ENCODE measurements around the gene WDR59. TPM values are rescaled to one million over a fixed set of nuclear protein-coding genes. Genes with fewer than 3 reads are reported as not detected.

The WDR59 gene
- total RNA-seq, 4 donors from 2014 or later, result 26.2 to 153 (median 59.1) TPM

DNA sequence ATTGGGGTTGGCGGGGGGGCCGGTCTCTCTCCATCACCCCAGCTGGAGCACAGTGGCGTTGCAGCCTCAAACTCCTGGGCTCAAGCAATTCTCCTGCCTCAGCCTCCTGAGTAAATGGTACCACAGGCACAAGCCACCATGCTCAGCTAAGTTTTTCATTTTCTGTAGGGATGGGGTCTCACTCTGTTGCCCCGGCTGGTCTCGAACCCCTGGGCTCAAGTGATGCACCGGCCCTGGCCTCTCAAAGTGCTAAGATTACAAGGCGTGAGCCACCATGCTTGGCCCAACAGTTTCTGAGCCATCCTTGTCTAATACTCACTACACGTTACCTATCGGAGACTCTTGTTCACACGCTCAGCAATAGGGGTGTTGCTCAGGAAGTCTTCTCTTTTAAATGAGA is 11.6 kb downstream of the WDR59 start:
- no peak for DNase-seq (ENCODE audit: low spot score in 2 of 2)
- H3K4me3 ChIP-seq, result no peak overlapping the region
- no peaks in the 10 kb centered on the region for H3K9me3 ChIP-seq
- no peaks in the 10 kb centered on the region for H3K4me1 ChIP-seq
- TF ChIP-seq EP300 (IDR thresholded peaks at IDR 0.05), result no peak
- no peak for TF ChIP-seq POLR2A (IDR thresholded peaks at IDR 0.05)
- TF ChIP-seq POLR2AphosphoS5 (IDR thresholded peaks at IDR 0.05), result no peak
- TF ChIP-seq, protein P1, sequence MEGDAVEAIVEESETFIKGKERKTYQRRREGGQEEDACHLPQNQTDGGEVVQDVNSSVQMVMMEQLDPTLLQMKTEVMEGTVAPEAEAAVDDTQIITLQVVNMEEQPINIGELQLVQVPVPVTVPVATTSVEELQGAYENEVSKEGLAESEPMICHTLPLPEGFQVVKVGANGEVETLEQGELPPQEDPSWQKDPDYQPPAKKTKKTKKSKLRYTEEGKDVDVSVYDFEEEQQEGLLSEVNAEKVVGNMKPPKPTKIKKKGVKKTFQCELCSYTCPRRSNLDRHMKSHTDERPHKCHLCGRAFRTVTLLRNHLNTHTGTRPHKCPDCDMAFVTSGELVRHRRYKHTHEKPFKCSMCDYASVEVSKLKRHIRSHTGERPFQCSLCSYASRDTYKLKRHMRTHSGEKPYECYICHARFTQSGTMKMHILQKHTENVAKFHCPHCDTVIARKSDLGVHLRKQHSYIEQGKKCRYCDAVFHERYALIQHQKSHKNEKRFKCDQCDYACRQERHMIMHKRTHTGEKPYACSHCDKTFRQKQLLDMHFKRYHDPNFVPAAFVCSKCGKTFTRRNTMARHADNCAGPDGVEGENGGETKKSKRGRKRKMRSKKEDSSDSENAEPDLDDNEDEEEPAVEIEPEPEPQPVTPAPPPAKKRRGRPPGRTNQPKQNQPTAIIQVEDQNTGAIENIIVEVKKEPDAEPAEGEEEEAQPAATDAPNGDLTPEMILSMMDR (IDR thresholded peaks at IDR 0.05), result no peak
- H3K36me3 ChIP-seq, result peaks cover 11% of the 10 kb centered on the region
- 96% methylated on average over 10 of the region's 10 CpGs for WGBS
- H3K27me3 ChIP-seq, result no peaks in the 10 kb centered on the region
- H3K27ac ChIP-seq, result no peak overlapping the region

DNA sequence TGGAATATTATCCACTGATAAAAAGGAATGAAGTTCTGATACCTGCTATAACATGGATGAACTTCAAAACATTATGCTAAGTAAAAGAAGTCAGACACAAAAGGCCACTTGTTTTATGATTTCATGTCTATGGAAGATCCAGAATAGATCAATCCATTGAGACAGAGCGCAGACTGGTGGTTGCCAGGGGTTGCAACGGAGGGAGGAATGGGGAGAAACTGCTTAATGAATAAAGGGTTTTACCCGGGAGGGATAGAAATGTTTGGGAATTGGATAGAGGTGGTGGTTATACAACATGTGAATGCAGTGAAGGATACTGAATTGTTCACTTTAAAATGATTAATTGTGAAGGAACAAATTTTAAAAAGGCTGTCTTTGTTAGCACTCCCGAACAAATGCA is 30.2 kb downstream of the WDR59 start:
- no peak for DNase-seq (ENCODE audit: low spot score in 2 of 2)
- Histone ChIP-seq H3K4me1 (no peaks in the 10 kb centered on the region), H3K4me3 (no peak overlapping the region), H3K27me3 (no peaks in the 10 kb centered on the region), H3K9me3 (no peaks in the 10 kb centered on the region), H3K27ac (no peak overlapping the region), H3K36me3 (peaks cover 64% of the 10 kb centered on the region)
- TF ChIP-seq POLR2A (IDR thresholded peaks at IDR 0.05), result no peak
- TF ChIP-seq, protein P1 (IDR thresholded peaks at IDR 0.05), result no peak
- no peak for TF ChIP-seq EP300 (IDR thresholded peaks at IDR 0.05)
- no peak for TF ChIP-seq POLR2AphosphoS5 (IDR thresholded peaks at IDR 0.05)
- WGBS, result 85% methylated on average over 4 of the region's 4 CpGs

DNA sequence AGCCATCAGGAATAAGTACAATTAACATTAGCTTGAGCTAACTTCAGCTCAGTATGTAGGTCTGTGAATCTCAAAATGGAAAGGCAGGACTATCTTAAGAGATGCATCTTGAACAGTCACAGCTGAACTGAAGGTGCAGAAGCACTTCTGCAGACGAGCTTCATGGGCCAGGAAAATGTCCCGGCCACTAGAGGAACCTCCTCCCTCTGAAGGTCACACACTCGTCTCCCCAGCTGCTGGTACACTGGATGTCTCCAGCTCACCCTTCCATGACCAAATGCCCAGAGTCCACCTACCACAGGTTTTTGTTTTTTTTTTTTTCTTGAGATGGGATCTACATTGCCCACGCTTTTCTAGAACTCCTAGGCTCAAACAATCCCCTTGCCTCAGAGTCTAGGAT is 33.2 kb downstream of the WDR59 start:
- DNase-seq (ENCODE audit: low spot score in 2 of 2), result no peak
- Histone ChIP-seq H3K27ac (no peak overlapping the region), H3K4me1 (no peaks in the 10 kb centered on the region), H3K4me3 (no peak overlapping the region), H3K36me3 (peaks cover 71% of the 10 kb centered on the region), H3K27me3 (no peaks in the 10 kb centered on the region), H3K9me3 (no peaks in the 10 kb centered on the region)
- TF ChIP-seq POLR2AphosphoS5 (IDR thresholded peaks at IDR 0.05) (no peak), POLR2A (IDR thresholded peaks at IDR 0.05) (no peak), EP300 (IDR thresholded peaks at IDR 0.05) (no peak)
- TF ChIP-seq, protein P1 (IDR thresholded peaks at IDR 0.05), result no peak
- WGBS, result 76% methylated on average over 4 of the region's 4 CpGs

DNA sequence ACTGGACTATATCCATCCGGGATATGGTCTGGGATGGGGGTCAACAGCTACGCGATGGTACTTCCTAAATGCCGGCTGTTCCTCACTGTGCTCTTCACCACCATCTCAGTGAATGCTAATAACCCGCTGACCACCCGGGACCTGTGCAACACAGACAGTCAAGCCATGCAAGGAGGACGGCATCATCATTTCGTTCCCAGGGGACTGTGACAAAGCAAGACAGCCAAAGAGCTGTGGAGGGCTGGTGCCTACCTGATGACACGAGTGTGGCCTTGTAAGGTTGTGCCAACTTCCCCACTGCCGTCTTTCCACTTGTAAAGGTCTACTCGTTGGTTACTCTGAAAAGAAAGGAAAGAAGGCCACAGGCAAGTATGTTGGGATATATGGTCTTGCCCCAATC is 33.7 kb downstream of the WDR59 start:
- TF ChIP-seq EP300 (IDR thresholded peaks at IDR 0.05), result no peak
- TF ChIP-seq, protein P1 (IDR thresholded peaks at IDR 0.05), result no peak
- no peak for TF ChIP-seq POLR2AphosphoS5 (IDR thresholded peaks at IDR 0.05)
- no peak for TF ChIP-seq POLR2A (IDR thresholded peaks at IDR 0.05)
- no peaks in the 10 kb centered on the region for H3K9me3 ChIP-seq
- WGBS, result 90% methylated on average over 11 of the region's 11 CpGs
- peaks cover 71% of the 10 kb centered on the region for H3K36me3 ChIP-seq
- no peak for DNase-seq (ENCODE audit: low spot score in 2 of 2)
- H3K4me3 ChIP-seq, result no peak overlapping the region
- H3K4me1 ChIP-seq, result no peaks in the 10 kb centered on the region
- H3K27ac ChIP-seq, result no peak overlapping the region
- no peaks in the 10 kb centered on the region for H3K27me3 ChIP-seq

DNA sequence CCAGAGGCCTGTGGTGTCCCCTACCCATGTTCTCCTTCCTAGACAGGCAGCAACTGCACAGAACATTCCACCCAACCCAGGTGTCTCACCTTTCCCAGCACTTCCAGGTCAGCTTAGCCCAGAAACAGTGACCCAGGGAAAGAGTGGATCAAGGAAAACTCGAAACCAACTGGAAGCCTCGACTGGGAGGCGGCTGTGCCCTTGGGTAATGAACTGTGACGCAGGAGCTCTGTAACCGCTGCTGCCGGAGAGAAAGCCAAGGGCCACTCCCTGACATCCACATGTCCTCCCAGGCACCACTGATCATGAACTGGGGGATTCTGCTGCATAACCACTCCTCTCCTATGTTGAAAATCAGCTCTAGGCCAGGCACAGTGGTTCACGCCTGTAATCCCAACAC is 34.4 kb downstream of the WDR59 start:
- no peaks in the 10 kb centered on the region for H3K27me3 ChIP-seq
- DNase-seq (ENCODE audit: low spot score in 2 of 2), result no peak
- peaks cover 67% of the 10 kb centered on the region for H3K36me3 ChIP-seq
- no peaks in the 10 kb centered on the region for H3K4me1 ChIP-seq
- H3K27ac ChIP-seq, result no peak overlapping the region
- 84% methylated on average over 7 of the region's 7 CpGs for WGBS
- H3K9me3 ChIP-seq, result no peaks in the 10 kb centered on the region
- no peak overlapping the region for H3K4me3 ChIP-seq
- no peak for TF ChIP-seq POLR2A (IDR thresholded peaks at IDR 0.05)
- TF ChIP-seq POLR2AphosphoS5 (IDR thresholded peaks at IDR 0.05), result no peak
- TF ChIP-seq EP300 (IDR thresholded peaks at IDR 0.05), result no peak
- TF ChIP-seq, protein P1 (IDR thresholded peaks at IDR 0.05), result no peak
